ENCODE results near the gene TMEM125. TPM values are rescaled to one million over a fixed set of nuclear protein-coding genes. Genes with fewer than 3 reads are reported as not detected.

The TMEM125 gene
- total RNA-seq, 2 donors from 2014 or later, result 45.8 to 51.1 TPM

DNA sequence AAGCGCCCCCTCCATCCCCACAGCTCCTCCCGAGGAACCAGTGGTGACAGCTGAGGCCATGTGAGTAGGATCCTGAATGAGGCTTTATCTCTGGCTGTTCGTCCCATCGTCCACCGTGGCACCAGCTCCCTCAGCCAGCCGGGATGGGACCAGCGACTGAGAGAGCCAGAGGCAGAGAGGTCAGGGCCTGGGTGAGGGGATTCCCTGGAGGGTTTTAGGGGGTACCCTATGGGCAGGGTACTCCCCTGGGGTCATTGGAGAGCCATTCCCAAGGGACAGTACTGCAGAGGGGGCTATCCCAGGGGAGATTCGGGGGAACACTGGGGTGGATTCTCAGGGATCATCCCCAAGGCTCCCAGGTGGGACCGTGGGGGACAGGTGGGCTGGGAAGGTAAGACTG is 2.4 kb downstream of the TMEM125 start:
- ATAC-seq, result no peak
- no peak overlapping the region for H3K4me3 ChIP-seq
- no peak for DNase-seq
- intact Hi-C loops (cut with DNase I), result no loop called here
- no peak for TF ChIP-seq POLR2A (IDR thresholded peaks at IDR 0.05)
- TF ChIP-seq, protein P1, sequence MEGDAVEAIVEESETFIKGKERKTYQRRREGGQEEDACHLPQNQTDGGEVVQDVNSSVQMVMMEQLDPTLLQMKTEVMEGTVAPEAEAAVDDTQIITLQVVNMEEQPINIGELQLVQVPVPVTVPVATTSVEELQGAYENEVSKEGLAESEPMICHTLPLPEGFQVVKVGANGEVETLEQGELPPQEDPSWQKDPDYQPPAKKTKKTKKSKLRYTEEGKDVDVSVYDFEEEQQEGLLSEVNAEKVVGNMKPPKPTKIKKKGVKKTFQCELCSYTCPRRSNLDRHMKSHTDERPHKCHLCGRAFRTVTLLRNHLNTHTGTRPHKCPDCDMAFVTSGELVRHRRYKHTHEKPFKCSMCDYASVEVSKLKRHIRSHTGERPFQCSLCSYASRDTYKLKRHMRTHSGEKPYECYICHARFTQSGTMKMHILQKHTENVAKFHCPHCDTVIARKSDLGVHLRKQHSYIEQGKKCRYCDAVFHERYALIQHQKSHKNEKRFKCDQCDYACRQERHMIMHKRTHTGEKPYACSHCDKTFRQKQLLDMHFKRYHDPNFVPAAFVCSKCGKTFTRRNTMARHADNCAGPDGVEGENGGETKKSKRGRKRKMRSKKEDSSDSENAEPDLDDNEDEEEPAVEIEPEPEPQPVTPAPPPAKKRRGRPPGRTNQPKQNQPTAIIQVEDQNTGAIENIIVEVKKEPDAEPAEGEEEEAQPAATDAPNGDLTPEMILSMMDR (IDR thresholded peaks at IDR 0.05), result no peak
- peak overlapping the region in 1 of 4 donors; percentile 84 for H3K27ac ChIP-seq
- peaks cover 63% of the 10 kb centered on the region for H3K4me1 ChIP-seq
- H3K27me3 ChIP-seq, result no peaks in the 10 kb centered on the region
- no peaks in the 10 kb centered on the region for H3K9me3 ChIP-seq
- 58 to 59% methylated on average over 8 to 9 of the region's 9 CpGs for WGBS, 2 donors
- no peaks in the 10 kb centered on the region for H3K36me3 ChIP-seq (replicated peaks in 1 of 2; ENCODE audit: insufficient read depth in 1 of 2, low read depth in 2 of 2)

DNA sequence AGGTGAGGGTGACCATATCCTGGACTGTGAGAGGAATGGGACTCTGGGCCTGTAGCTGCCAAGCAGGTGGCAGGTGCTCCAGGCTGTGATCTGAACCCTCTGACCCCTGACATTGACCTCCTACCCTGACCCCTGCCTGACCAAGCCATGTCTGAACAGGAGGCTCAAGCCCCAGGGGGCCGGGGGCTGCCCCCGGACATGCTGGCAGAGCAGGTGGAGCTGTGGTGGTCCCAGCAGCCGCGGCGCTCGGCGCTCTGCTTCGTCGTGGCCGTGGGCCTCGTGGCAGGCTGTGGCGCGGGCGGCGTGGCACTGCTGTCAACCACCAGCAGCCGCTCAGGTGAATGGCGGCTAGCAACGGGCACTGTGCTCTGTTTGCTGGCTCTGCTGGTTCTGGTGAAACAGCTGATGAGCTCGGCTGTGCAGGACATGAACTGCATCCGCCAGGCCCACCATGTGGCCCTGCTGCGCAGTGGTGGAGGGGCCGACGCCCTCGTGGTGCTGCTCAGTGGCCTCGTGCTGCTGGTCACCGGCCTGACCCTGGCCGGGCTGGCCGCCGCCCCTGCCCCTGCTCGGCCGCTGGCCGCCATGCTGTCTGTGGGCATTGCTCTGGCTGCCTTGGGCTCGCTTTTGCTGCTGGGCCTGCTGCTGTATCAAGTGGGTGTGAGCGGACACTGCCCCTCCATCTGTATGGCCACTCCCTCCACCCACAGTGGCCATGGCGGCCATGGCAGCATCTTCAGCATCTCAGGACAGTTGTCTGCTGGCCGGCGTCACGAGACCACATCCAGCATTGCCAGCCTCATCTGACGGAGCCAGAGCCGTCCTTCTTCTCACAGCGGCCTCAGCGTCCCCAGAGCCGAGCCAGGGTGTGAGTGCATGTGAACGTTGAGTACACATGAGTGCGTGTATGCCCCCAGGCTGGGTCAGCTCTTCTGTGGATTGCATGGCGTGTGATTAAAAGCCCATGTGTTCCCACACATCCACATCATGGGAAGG is 3.1 kb downstream of the TMEM125 start:
- no peaks in the 10 kb centered on the region for H3K36me3 ChIP-seq (replicated peaks in 1 of 2; ENCODE audit: insufficient read depth in 1 of 2, low read depth in 2 of 2)
- intact Hi-C loops (cut with DNase I), result no loop called here
- TF ChIP-seq POLR2A (IDR thresholded peaks at IDR 0.05), result no peak
- TF ChIP-seq, protein P1 (IDR thresholded peaks at IDR 0.05), result no peak
- H3K27me3 ChIP-seq, result no peaks in the 10 kb centered on the region
- no peaks in the 10 kb centered on the region for H3K9me3 ChIP-seq
- no peak for DNase-seq
- no peak overlapping the region for H3K27ac ChIP-seq
- H3K4me1 ChIP-seq, result peaks cover 69% of the 10 kb centered on the region
- no peak for ATAC-seq
- 95 to 100% methylated on average over 10 to 25 of the region's 46 CpGs for WGBS, 2 donors
- H3K4me3 ChIP-seq, result no peak overlapping the region

DNA sequence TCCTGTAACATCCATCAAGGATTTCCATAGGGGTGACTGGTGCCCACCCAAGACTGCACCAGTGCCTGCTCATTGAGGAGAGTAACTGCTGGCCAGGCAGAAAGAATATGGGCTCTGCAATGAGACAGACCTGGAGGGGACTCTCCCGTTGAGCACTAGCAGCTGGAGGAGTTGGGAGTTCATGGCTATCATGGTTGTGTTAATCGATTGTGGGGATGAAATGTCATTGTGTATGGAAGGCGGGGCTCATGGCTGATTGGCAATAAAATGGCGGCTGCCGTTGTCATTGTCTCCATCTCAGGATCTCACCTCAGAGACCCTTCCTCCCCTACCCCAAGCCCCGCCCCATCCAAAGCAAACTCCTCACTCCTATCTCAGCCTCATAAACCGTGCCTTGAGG is 3.9 kb downstream of the TMEM125 start:
- Histone ChIP-seq H3K9me3 (no peaks in the 10 kb centered on the region), H3K27me3 (no peaks in the 10 kb centered on the region), H3K27ac (peak overlapping the region in 3 of 4 donors; percentile 22 to 83 (median 75)), H3K4me3 (no peak overlapping the region), H3K36me3 (replicated peaks in 1 of 2; ENCODE audit: insufficient read depth in 1 of 2, low read depth in 2 of 2) (no peaks in the 10 kb centered on the region), H3K4me1 (peaks cover 69% of the 10 kb centered on the region)
- intact Hi-C loops (cut with DNase I), result no loop called here
- TF ChIP-seq, protein P1 (IDR thresholded peaks at IDR 0.05), result no peak
- no peak for TF ChIP-seq POLR2A (IDR thresholded peaks at IDR 0.05)
- ATAC-seq (no peak), DNase-seq (no peak)
- 88 to 94% methylated on average over 6 to 7 of the region's 7 CpGs for WGBS, 2 donors

DNA sequence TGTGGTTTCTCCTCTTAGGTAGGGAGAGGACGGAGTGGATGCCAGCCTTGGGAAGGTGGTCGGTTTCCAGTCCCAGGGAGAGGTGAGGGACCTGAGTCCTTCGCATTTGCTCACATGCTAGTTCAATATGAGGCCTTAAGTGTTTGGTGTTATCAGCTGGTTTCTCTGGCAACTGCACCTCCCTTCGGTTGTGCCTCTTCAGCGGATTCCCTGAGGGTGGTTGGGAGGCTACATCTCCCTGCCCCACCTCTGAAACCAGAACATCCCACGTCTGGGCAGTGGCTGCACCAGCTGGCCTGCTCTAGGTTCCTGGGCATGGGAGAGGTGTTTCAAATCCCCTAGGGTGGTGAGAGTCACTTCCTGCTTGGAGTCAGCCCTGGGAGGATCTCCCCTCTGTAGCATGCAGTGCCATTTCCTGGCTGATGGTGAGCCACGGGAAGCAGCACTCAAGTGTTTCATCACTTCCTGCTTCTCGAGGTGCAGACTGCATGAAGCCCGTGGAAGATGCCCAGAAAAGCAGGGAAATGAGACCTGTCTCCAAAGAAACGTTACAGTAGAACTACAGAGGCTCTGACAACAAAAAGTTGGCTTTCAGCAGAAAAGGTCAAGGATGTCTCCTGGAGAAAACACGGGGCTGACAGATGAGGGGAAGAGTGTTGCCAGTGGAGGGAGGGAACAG is 4.5 kb downstream of the TMEM125 start:
- H3K36me3 ChIP-seq (replicated peaks in 1 of 2; ENCODE audit: insufficient read depth in 1 of 2, low read depth in 2 of 2), result no peaks in the 10 kb centered on the region
- intact Hi-C loops (cut with DNase I), result no loop called here
- H3K9me3 ChIP-seq, result no peaks in the 10 kb centered on the region
- DNase-seq (peak in 1 of 4 donors; percentile 43), ATAC-seq (no peak)
- H3K4me1 ChIP-seq, result peaks cover 67% of the 10 kb centered on the region
- WGBS, 2 donors, result 30 to 49% methylated on average over 11 of the region's 11 CpGs
- TF ChIP-seq POLR2A (IDR thresholded peaks at IDR 0.05), result no peak
- TF ChIP-seq, protein P1 (IDR thresholded peaks at IDR 0.05), result no peak
- H3K27me3 ChIP-seq, result no peaks in the 10 kb centered on the region
- peak overlapping the region; percentile 2 to 83 (median 48) for H3K27ac ChIP-seq
- H3K4me3 ChIP-seq, result no peak overlapping the region
